Stimulated activated CD8-positive, alpha-beta memory T cell treated with anti-CD3 and anti-CD28 coated beads, Interleukin-4, amount 100 ng/mL, for 24 hours (primary cell): Measurements from ENCODE around the gene ZNF232.
"Not testable (repeated sequence)": the region's sequence is repeated elsewhere in the genome, so short reads cannot be mapped to it uniquely, and the experiment has no call there.

Experiments
- DNase-seq: peaks from one replicate; pipeline ENCODE4 v3.0.0-alpha.2; 2020; ENCODE audit warnings: low read depth

ZNF232 gene

DNA sequence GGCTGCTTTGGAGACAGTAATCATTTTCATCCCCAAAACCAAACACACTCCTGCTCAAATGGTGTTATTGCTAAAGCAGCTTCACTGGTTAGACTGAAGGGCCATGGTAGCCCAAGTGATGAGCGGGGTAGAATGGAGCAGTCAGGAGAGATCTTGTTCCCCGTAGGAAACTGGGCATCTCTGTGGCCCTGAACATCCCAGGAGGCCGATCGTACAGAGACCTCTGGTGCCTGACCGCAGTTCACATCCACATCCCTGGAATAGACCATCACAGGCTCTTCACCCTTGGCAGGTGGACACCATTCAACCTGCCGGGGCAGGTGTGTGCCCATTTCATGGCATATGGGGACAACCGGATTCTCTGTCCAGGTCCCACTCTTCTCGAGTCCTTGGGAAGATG lies 18.1 kb upstream of the ZNF232 start:
- not testable (repeated sequence) for DNase-seq

DNA sequence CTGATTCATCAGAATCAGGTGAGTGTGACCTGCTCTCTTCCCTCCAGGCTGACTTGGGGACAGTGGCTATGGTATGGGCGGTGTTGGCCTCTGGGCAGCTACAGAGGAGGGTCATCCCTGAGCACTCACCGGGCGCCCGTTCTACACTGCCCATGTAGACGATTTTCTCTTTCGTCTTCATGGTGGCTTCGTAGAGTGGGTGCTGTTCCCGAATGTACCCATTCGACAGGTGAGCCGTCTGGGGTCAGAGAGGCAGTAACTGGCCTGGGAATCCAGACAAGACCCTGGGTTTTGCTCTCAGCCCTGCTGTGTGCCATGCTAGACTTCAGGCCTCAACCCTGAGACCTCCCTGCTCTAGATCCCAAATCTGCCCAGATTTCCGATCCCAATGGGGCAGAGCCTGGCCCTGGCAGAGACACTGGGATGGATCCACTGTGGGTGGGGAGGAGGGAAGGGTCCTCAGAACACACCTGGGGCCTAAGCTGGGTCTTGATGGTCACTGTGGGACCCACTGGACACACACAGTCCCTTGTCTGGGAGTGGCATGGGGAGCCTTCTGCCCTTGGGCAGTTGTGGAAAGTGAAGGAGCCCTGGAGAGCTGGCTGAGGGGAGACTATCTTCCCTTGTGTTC lies 17.3 kb upstream of the ZNF232 start:
- no peak for DNase-seq

DNA sequence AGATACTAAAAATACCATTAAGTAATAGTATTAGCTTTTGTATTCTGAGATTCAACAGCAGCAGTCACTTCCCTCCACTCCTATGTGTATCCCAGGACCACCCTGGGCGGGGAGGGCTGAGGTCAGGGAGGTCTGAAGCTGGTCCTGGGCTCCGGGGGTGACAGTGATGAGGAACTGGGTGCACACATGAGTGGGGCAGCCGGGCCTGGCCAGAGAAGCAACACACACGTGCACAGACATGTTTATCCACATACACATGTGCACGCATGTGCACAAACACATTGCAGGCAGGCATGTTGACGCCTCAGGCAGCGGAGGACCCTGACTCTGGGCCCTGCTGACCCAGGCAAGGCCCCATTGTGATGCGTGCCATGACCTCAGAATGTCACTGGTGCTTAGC lies 16.7 kb upstream of the ZNF232 start:
- not testable (repeated sequence) for DNase-seq

DNA sequence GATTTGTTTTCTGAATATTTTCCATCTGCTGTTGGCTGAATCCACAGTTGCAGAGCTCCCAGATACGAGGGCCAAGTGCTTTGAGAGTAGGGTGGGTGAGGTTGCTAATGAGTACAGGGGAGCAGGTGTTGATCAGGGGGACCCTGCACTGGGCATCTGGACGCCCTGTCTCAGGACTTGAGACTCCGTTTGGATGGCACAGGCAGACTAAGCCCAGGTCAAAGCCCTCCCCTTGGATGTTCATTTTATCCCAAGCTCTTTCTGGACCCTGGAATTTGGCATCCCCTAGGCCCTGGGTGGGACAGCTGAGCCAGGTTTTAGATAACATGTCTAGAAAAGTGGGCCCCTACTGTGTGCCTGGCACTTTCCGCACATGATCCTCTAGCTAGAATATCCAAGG lies 16.2 kb upstream of the ZNF232 start:
- no peak for DNase-seq

DNA sequence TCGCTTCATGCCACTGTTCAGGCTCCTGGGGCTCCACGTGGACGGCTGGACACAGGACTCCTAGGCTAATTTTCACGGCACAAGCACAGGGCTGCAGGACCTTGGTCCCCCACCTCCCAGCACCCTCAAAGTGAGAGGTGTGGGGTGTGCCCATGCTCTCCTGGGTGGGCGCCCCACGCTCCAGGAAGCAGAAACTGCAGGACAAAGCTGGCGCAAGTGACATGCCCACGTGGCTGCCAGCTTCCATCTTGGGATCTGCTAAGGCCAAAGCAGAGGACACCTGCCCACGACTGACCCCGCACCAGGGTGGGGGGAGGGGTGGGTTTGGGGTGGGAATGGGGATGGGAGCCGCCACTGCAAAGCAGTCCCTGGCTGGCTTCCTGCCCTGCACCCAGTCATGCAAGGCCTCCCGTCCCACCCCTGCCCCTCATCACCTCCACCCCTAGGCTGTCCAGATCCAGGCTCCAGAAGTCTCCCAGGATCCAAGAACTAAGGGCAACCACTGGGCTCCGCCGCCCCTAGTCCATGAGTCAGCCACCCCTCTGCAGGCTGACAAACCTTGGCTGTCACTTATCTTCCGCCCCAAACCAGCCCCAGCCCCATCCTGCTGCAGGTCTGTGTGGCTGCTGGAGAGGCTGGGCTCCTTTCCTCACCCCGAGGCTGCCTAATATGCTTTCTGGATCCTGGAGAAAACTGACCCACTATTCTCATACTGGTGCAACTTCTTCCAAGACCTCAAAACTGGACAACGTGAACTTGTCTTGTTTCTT lies 15.2 kb upstream of the ZNF232 start:
- no peak for DNase-seq

DNA sequence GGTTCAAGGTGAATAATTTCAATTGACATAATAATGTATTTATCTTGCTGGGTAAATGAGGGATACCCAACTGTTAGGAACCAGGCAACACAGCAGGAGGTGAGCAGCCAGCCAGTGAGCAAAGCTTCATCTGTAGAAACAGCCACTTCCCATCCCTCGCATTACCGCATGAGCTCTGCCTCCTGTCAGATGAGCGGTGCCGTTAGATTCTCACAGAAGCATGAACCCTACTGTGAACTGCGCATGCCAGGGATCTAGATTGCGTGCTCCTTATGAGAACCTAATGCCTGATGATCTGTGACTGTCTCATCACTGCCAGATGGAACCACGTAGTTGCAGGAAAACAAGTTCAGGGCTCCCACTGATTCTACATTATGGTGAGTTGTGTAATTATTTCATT lies 13.2 kb upstream of the ZNF232 start:
- not testable (repeated sequence) for DNase-seq

DNA sequence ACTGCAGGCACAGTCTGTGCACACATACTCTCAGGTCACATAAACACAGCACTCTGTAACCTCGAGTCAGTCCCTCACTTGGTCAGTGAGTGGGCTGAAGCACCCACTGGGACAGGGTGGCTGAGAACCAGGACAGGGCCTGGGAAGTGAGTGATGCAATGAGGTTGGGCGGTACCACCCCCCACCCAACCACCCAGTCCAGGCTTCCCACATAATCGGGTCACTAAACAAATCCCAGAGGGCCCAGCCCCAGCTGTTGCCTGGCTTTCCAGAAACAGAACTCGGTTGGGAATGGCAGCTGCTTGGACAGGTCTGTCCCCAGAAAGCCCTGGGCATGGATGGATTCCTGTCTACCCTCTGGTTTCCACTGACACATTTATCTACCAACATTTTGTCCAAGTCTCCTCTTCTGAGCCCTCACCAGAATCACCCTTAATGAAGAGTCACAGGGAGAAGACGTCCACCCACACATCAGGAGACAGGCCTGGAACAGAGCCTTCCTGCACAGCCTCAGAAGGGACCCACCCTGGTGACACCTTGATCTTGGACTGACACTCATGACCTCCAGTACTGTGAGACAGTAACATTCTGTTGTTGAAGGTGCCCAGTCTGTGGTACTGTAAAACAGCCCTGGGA lies 12.6 kb upstream of the ZNF232 start:
- DNase-seq: not testable (repeated sequence)

DNA sequence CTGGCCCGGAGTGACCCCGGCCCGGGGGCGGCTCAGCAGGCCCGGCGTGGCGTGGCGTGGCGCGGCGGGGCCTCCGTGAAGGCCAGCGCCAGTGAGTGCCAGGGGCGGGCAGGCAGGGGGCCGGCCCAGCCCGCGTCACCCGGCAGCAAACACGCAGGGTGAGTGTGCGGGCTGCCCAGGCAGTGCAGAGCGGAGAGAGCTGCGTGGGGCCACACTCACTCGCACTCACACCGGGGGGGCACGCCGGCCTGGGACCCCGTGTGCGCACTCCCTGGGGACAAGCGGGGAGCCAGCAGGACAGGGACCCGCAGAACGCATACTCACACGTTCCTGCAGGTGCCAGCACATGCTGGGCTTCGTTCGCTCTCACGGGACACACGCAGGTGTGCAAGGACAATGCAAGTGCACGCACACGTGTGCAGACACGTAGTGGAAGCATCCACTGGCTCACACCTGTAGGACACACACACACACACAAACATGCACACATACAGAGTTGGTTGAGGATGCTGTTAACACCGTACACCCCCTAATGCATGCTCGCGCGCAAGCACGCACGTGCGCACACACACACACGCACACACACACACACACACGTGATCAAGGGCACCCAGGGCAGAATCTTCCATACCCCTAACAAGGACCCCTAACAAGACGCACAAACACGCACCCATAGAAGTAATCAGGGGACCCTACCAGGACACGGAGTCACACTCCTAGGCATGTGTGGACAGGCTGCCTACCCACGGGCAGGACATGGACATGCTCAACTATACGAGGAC lies 11.9 kb upstream of the ZNF232 start:
- DNase-seq: no peak

DNA sequence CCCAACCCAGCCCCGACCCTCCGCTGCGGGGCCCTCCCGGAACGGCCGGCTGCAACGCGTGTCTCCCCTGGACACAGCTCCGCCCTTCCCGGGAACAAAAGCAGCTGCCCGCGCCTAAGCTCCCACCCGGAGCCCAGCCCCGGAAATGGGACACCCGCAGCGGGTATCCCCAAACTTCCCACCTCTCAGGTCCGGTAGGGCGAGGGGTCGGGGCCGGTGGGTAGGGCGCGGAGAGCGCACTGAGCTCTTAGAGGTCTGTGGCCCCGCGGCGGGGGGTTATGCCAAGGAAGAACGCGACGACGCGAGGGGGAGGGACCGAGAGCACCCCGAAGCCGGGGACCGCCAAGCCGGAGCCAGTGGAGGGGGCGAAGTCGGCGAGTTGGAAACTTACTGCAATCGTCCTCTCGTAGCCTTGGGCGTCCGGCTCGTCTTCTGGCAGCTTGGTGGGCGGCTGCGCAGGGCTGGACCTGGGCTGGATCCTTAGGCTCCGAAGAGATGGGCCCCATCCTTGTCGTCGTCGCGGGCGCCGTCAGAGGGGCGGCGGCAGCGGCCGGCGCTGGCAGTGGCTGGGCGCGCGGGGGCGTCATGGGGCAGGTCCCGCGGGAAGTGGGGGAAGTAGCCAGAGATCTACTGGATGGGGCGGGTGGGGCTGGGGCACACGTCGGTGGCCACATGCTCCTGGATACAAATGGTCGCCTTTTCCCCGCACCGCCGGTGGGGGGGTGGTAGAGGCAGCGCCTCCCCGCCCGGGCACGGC lies 11.1 kb upstream of the ZNF232 start:
- no peak for DNase-seq

DNA sequence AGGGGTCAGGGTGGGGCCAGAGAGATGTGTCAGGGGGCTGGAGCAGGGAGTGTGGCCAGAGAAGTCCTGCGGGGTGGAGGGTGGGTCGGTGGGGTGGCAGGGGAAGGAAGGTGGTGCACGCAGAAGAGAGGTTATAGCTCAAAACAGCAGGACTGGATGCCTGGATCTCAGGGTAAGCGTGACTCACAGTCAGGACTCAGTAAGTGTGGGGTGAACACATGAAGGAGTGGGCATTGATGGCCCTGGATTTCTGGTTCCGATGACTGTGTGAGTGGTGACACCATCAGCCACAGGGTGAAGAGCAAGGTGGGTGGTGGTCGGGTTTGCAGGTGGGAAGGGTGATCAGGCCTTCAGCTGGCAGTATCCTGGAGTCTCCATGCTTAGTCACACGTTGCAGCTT lies 10.4 kb upstream of the ZNF232 start:
- DNase-seq: not testable (repeated sequence)

DNA sequence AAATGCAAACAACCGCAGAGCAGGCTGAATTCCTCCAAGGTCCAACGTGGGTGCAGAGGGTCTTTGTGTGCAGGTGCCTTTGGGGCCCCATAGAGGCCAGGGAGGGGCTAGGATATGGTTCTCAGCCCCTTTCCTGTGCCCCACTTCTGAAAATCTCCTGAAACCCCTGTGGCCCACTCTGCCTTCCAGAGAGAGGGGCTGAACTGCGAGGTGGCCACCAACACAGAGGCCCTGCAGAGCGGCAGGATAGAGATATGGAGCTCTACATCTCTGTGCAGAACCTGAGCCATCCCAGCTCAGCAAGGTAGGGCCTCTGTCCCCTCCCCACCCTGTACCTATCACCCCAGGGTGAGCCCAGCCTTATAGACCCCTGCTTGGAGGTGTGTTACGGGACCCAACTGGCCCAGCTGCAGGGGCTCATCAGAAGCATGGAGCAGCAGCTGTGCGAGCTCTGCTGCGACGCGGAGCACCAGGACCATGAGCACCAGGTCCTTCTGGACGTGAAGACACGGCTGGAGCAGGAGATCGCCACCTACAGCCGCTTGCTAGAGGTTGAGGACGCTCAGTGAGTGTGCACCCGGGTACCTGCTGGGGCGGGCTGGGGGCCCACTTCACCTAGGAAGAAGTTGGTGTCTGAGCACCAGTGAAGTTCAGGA lies 9.6 kb upstream of the ZNF232 start:
- no peak for DNase-seq

DNA sequence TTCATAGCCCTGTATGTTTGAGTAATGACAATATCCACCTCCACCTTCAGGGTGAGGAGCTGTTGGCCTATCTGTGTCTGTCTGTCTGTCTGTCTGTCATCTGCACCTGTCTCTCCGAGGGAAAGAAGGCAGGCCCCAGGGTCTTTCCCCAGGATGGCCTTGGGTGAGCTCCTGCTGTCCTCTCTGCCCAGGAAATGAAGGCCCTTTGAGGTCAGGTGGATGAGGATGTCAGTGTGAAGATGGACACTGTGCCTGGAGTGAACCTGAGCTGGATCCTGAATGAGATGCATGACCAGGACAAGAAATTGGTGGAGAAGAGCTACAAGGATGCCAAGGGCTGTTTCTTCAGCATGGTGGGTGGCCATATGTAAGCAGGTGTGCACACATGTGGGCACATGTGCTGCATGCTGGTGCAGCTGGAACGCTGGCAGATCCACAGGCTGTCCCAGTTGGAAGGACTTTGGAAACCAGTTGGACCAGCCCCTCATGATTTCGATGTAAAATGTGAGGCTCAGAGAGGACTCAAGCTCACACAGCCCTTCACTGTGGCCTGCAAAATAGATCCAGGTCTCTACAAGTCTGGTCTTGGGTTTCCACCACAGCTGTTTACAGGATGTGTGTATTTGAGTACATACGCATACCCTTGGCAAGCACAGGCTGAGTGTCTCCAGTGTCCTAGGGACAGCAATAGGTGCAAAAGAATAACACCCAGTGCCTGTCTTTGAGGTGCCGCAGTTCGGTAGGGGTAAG lies 8.9 kb upstream of the ZNF232 start:
- not testable (repeated sequence) for DNase-seq

DNA sequence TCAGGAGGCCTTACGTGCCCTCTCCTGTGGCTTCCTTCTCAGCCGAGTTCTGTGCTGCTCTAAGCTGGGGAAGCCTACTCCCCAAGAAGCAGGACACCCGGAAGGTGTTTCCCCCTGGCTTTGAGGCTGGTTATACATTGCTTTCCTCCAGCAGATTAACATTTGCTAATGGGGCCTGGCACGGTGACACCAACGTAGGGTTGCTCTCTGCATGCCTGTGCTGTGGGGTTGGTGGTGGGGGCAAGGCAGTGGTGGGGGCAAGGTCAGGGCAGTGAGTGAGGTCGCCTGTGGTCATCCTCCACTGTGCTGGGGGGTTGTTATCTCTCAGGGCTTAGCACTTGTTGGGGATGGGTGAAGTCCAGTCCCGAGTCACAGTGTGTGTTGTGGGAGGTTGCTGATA lies 8.4 kb upstream of the ZNF232 start:
- DNase-seq: no peak

DNA sequence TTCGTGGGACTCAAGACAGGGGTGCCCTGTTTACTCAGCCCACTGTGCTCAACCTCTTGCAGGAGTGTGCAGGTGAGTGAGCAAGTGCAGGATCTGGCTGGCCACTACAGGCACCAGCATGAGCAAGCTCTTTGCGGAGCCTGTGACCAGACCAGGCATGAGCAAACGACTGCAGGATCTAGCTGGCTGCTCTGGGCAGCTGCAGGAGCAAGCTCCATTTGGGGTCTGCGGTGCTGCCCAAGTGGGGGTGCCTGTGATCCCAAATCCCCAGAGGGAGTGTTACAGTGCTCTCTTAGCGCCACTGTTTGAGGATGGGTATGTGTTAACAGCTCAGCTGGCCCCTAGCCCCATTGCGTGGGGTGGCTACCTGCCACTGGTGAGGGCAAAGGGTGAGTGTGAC lies 6.5 kb upstream of the ZNF232 start:
- DNase-seq: no peak

DNA sequence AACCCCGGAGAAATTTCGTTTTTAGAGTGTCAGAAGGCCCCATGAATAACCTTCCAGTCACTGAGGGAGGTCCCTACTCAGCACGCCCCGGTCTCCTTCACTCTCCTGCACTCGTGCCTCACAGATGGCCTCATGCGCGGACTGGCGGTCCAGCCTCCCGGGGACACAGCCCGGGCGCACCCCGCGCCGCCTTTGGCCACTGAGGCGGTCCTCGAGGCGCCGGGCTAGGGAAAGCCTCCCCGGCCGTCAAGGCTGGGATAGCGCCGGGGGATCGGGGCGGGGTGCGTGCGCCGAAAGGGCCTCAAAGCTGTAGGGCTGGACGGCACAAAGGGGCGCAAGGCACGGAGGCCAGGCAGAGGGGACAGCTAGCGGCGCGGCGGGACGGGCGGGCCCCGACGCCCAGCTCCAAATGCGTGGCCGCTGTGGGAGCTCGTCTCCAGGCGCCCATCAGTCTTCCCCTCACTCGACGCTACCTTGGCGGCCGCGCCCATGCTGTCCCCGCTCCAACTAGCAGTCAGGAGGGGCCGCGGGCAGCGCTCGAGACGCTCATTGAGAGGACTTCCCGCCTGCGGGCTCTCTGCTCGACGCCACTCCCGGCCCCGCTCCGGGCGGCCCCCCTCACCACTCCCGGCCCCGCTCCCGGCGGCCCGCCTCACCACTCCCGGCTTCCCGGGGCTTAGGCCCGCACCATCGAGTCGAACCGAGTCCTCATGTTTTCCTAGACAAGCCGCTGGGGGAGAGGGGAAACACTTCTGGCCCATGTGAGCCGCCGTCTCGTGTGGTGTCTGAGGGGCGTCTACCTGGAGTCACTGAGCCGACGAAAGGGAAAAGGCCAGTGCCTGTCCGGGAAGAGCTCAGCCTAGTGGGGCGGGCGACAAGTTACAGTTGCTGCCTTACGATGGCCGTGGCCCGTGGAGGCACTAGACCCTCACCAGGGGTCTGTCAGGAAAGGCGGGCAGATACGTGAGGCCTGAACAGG lies 4.3 kb upstream of the ZNF232 start, which contains the start of gene USP6:
Gene USP6 (plus strand): TSS at position 360 of the 979 bp plus-strand sequence. CDS start 14,336 bp downstream, outside the sequence.
- DNase-seq: no peak

DNA sequence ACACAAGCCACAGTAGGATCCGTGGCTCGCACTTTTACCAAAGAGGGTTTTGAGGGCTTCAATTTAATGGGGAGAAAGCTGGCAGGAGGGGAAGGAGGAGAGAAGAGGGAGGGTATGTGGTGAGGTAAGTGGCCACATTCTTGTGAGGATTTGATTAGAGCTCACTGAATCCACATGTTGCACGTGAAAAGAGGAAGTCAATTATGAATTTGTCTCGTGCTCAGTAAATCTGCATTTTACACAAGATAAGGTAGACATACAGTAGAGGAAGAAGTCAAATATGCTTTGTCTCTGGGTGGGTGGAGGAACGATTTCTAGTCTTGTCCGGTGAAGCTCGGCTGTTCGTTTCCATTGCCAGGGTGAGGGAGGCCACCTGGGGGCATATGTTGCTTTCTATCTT lies 862 bp downstream of the ZNF232 start:
- no peak for DNase-seq

DNA sequence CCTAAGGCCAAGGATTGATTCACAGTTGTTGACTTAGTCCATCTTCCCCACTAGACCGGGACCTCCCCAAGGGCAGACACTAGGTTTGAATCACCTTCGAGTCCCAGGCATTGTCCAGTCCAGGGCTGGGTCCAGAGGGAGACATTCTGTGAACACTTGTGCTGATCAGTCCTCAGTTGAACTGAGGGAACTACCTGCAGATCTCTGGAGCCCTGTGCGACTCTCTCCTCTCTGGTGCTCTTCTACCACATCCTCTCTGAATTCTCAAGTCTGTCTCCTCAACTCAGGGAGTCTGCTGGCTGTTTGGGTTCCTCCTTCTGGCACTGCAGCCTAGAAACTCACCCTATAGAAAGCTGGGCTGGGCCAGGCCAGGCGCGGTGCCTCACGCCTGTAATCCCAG lies 10.8 kb downstream of the ZNF232 start:
- DNase-seq: no peak

DNA sequence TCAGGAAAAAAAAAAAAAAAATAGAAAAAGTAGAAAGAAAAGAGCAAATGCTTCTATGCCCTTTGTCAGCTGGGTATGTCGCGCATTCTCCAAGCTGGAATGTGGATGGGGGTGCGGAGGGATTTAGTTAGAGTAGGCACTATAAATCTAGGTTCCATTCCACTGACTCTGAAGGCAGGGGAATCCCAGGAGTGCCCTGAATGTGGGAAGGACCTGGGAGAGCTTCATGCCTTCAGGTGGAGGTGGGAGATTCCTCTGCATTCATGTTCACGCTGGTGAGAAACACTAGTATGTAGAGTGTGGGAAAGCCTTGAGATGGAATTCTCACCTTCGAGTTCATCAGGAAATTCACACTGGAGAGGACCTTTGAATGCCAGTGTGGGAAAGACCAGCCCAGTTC lies 12.4 kb downstream of the ZNF232 start:
- no peak for DNase-seq
